NK-92 (cell line): ENCODE measurements around the gene ROGDI.
"Not testable (repeated sequence)": the region's sequence is repeated elsewhere in the genome, so short reads cannot be mapped to it uniquely, and the experiment has no call there.

Source experiments
- DNase-seq: peaks from one replicate; lab custom pipeline; 2025; ENCODE audit not compliant: unreplicated experiment; lab: John Stamatoyannopoulos, UW

Gene ROGDI

GRCh38 chr16:4795181-4795827, 7.1 kb downstream of the ROGDI start, which contains the start of gene SMIM22:
Gene SMIM22 (plus strand): TSS chr16:4795369. CDS start chr16:4795735, 366 bp downstream.
- no peak for DNase-seq

GRCh38 chr16:4792951-4793513, 9.4 kb downstream of the ROGDI start:
- no peak for DNase-seq

- no peak for DNase-seq
Measured at GRCh38 chr16:4790871-4791270, 11.6 kb downstream of the ROGDI start.

- no peak for DNase-seq
Measured at GRCh38 chr16:4790261-4790660, 12.2 kb downstream of the ROGDI start.

DNA sequence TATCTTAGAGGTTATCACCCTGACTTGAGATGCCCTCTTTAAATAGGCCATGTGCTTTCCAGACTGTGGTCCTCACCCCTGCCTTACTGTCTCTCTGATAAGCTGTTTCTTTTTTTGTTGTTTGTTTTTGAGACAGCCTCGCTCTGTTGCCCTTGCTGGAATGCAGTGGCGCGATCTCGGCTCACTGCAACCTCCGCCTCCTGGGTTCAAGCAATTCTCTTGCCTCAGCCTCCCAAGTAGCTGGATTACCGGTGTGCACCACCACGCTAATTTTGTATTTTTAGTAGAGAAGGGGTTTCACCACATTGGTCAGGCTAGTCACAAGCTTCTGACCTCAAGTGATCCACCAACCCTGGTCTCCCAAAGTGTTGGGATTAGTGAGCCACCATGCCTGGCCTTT, 13.5 kb downstream of the ROGDI start:
- no peak for DNase-seq

GRCh38 chr16:4788489-4788889, 13.9 kb downstream of the ROGDI start:
- no peak for DNase-seq

DNA sequence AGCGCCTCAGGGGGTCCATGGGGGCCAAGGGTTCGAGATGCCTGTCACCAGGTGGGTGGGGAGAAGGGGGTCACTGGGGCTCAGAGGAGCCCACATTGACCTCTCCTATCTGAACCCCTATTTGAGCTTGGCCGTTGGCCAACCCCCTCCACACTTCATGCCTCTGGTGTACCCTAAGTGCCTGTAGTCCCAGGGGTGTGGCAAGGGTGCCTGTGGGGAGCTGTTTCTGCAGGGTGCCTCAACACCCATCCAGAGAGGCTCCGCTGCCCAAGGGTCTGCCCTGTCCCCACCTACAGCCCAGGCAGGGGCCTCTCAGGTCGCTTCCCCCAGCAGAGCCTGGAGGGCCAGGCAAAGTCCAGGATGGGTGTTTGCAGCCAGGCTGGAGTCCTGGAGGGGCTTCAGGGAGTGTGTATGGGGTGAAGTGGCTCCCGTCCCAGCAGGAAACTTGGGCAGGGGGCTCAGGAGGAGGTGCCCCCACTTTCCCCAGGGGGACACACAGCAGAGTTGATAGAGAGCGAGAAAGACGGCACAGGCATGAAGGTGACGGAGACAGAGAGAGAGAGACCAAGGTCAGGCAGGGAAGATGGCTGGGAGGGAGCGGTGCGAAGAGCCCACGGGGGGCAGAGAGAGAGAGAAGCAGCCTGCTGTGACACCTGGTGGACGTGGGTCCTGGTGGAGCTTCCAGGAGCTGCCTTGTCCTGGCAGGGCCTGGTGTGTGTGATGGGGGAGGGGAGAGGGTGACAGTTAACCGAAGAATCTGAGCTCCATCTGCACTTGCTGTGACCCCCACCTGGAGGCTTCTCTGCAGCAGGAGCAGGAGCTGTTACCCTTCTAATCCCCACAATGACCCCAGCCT, 14.6 kb downstream of the ROGDI start, which contains the start of gene SEPTIN12:
Gene SEPTIN12 (minus strand): TSS at position 719 of the 856 bp plus-strand sequence. CDS start 700 bp downstream, at position 19.
- DNase-seq = no peak

DNA sequence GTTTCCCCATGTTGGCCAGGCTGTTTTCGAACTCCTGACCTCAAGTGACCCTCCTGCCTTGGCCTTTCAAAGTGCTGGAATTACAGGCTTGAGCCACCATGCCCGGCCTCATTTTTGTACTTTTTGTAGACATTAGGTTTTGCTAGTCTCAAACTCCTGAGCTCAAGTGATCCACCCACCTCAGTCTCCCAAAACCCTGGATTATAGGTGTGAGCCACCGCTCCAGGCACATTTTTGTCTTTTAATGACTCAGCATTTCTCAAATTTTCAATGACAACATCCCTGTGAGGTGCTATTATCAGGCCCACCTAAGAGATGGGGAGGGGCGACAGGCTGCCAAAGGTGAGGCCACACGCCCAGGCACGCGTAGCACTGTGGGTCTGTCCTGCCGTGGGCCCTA, 15.4 kb downstream of the ROGDI start:
- no peak for DNase-seq

- DNase-seq = no peak
Measured at GRCh38 chr16:4785758-4786433, 16.5 kb downstream of the ROGDI start.

DNA sequence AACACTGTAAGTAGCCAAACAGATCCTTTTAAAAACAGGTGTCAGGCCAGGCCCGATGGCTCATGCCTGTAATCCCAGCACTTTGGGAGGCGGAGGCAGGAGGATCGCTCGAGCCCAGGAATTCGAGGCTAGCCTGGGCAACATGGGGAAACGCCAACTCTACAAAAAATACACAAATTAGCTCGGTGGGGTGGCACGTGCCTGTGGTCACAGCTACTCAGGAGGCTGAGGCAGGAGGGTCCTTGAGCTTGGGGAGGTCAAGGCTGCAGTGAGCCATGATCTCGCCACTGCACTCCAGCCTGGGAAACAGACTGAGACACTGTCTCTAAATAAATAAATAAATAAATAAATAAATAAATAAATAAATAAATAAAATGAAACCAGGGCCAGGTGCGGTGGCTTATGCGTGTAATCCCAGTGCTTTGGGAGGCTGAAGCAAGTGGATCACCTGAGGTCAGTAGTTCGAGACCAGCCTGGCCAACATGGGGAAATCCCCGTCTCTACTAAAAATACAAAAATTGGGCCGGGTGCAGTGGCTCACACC, 17.9 kb downstream of the ROGDI start:
- DNase-seq = not testable (repeated sequence)

DNA sequence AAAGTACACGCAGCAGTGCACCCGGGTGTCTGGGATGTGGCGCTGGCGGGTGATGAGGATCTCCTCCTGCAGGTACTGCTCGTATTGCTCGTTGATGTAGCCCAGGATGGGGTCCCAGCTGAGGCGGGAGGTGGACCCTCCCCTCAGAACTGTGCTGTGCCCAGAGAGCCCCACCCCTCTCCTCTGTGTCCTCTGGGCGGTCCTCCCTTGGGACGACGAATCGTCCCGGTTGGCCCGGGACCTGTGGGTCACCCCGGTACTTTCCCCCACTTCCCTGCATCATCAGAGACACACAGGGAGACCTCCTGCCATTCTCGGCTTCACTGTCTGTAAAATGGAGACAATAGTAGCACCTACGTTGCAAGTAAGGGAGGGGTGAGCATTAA, 18.5 kb downstream of the ROGDI start:
- DNase-seq = no peak

DNA sequence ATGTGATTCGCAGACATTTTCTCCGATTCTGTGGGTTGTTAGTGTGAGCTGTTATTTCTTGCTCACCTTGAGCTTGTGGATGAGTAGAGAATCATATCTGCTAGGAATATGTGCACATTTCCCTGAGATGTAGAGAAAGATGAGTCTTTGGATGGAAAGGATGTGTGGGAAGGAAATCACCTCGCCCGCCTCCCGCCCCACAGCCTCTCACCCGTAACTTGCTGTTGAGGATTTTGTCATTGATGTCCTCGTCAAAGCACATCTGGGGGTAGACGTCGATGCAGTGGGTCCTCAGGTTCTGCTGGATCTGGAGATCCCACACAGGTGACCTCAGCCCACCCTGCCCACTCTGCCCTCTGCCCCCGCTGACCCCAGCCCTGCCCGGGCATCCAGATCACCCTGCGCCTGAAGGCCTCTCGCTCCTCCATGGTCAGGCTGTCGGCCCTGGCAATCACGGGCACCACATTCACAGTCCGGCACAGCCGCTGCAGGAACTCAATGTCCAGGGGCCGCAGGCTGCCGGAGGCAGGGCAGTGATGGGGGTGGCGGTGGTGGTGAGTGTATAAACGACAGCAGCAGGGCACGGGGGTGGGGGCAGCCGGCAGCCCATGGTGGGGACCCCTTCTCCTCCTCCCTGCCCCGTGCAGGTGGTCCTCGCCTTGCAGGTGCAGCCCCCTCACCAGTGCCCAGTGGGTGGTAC, 19.0 kb downstream of the ROGDI start:
- no peak for DNase-seq

DNA sequence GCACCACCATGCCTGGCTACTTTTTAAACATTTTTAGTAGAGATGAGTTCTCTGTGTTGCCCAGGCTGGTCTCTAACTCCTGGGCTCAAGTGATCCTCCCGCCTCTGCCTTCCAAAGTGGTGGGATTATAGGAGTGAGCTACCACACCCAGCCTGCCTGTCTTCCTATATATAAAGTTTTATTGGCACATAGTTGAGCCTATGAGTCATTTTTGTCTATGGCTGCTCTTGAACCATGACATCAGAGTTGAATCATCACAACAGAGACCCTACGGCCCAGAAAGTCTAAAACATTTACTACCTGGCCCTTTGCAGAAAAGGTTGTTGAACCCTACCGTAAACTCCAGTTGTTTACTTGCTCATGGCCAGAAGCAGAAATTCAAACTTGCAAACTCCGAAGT, 22.2 kb downstream of the ROGDI start:
- no peak for DNase-seq

- no peak for DNase-seq
Measured at GRCh38 chr16:4778050-4778392, 24.4 kb downstream of the ROGDI start.

DNA sequence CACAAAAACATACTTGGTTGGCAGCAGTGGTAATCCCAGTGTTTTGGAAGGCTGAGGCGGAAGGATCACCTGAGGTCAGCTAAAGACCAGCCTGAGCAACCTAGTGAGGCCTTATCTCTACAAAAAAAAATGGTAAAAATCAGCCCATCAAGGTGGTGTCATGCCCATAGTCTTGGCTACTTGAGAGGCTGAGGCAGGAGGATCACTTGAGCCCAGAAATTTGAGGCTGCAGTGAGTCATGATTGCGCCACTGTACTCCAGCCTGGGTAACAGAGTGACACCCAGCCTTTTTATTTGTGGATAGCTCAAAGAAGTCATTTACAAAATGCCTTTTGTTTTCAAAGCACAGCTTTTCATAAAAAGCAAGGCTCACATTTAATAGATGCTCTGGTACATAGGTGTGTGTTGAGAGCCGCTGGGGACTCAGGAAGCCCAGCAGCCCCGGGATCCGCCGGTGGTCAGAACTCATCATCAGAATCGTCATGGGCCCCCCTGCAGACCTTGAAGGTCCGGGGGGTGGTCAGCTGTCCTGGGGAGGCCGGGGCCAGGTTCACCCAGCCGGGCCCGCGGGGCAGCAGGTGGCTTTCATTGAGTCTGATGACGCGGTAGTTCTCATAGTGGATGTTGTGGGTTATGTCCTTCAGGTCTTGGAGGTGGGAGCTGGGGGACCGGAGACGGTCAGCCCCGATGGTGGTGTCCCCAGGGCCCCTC, 24.9 kb downstream of the ROGDI start:
- DNase-seq = no peak

DNA sequence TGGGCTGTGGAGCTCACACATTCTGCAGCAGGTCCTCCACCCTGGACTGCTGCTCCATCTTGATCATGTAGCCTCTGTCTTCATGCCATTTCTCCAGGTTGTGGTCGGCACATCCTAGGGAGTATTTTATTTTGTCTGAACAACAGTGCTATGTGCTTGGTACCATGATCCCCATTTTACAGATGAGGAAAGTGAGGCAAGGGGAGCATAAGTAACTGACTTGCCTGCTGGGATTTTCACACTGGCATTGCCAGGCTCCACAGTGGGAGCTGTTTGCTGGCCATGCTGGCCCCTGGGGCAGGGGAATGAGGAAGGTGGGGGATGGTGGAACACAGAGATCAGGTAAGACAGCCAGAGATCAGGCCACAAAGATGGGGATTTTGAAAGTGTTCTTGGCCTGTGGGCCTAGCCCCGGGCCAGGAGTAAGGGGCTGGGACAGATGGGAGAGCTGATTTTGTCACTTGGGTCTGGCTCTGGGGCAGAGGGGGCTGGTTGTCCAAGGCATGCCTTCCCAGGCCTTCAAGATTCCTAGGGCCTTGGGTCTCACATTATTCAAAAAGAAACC, 26.2 kb downstream of the ROGDI start:
- no peak for DNase-seq

- no peak for DNase-seq
Measured at GRCh38 chr16:4775005-4775404, 27.4 kb downstream of the ROGDI start.

DNA sequence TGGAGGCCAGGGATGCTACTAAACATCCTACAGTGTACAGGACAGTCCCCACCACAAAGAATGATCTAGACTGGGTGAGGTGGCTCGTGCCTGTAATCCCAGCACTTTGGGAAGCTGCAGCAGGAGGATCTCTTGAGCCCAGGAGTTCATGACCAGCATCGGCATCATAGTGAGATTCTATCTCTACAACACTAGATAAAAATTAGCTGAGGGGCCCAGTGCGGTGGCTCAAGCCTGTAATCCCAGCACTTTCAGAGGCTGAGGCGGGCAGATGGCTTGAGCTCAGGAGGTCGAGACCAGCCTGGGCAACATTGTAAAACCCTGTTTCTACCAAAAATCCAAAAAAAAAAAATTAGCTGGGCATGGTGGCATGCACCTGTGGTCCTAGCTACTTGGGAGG, 30.1 kb downstream of the ROGDI start:
- no peak for DNase-seq

DNA sequence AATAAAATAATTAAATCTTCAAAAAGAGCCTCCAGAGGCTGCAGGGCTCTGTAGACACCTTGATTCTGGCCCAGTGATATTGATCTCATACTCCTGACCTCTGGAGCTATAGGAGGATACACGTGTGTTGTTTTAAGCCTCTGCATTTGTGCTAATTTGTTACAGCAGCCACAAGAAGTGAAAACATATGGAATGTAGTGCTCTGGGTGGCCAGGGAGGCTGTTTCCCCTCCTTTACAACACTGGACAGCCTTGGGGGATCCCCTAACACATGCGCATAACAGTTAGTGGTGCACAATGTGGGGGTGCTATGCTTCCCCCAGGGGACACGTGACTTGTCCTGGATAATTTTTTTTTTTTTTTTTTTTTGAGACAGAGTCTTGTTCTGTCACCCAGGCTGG, 30.8 kb downstream of the ROGDI start:
- no peak for DNase-seq

DNA sequence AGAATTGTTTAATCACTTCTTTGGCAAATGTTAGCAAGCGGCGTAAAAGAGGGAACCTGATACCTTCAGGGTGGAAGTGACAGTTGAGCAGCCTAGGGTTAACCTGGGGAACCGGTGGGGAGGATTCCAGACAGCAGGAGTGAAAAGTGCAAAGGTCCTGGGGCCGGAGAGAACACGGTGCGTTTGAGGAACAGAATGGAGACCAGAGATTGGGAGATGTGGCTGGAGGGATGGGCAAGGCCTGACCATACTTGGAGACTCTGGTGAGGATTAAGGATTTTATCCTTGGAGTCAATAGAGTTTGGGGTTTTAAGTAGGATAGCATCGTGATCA, 33.2 kb downstream of the ROGDI start:
- DNase-seq = no peak
